Mesenteric fat pad (tissue), 1 donor: ENCODE results near the gene TULP4. TPM values are rescaled to one million over a fixed set of nuclear protein-coding genes. Genes with fewer than 3 reads are reported as not detected.
"Not testable (repeated sequence)": the region's sequence is repeated elsewhere in the genome, so short reads cannot be mapped to it uniquely, and the experiment has no call there.

Experiments used
- DNase-seq: peaks from one replicate; pipeline ENCODE4 v3.0.0-alpha.2; 2020; ENCODE audit warnings: low spot score
- total RNA-seq: library from RNA; stranded (reverse); fragmentation: NEBNext Ultra II Directional; extraction: Animal tissue kit (Norgen Biotek cat#: 25700); gene quantifications from one replicate; pipeline ENCODE4 v1.2.1, GENCODE V29; 2021
- donor health status: DM: yes; HTN: yes; CAD: no.

The TULP4 gene
- total RNA-seq, 1 donor from 2014 or later, result 99.9 TPM

- DNase-seq, result peak; percentile 68
These were observed 210.4 kb downstream of the TULP4 start for GRCh38 chr6:158522616-158523015.

DNA sequence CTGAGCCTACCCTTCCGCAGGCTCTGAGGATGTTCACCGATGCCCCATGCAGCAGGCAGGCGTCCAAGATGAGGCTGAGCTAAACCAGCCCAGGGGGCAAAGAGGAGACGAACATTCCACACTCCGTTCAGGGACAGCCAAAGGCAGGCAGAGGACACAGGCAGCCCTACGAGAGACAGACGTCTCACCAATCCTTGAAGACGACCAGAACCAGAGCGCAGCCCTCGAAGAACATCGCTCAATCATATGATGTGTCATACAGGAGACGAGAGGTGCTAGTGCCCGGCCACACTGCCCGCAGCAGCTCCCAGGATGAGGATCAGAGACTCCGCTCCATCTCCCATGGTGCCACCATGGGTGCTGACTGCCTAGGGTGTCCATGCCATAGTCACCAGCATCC, 212.0 kb downstream of the TULP4 start:
- DNase-seq, result peak; percentile 82

GRCh38 chr6:158527858-158528257, 215.6 kb downstream of the TULP4 start:
- DNase-seq, result not testable (repeated sequence)

DNA sequence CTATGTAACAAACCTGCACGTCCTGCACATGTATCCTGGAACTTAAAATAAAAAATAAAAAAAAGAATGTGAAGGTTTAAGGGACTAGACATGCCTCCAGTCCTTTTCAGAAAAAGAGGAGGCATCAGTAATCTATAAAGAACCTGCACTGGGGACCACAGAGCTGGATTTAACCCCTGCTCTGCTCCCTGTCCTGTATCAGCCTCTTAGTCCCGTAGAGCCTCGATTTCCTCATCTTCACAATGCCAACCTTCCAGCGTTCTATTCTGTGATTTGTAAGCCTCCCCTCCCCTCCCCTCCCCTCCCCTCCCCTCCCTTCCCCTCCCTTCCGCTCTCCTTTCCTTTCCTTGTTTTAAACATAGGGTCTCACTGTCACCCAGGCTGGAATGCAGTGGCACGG, 216.6 kb downstream of the TULP4 start:
- no peak for DNase-seq

GRCh38 chr6:158529629-158530028, 217.4 kb downstream of the TULP4 start:
- DNase-seq, result peak; percentile 85

- DNase-seq, result peak; percentile 8
These were observed 219.3 kb downstream of the TULP4 start for GRCh38 chr6:158531566-158531965.

GRCh38 chr6:158531970-158532369, 219.7 kb downstream of the TULP4 start:
- DNase-seq, result peak; percentile 16

- peak; percentile 90 for DNase-seq
These were observed 224.0 kb downstream of the TULP4 start for GRCh38 chr6:158536084-158536890.

GRCh38 chr6:158536891-158537798, 224.9 kb downstream of the TULP4 start:
- peak; percentile 81 for DNase-seq

- peak; percentile 1 for DNase-seq
These were observed 226.5 kb downstream of the TULP4 start for GRCh38 chr6:158538741-158539140.

- DNase-seq, result peak; percentile 24
These were observed 227.1 kb downstream of the TULP4 start for GRCh38 chr6:158539413-158539812.

DNA sequence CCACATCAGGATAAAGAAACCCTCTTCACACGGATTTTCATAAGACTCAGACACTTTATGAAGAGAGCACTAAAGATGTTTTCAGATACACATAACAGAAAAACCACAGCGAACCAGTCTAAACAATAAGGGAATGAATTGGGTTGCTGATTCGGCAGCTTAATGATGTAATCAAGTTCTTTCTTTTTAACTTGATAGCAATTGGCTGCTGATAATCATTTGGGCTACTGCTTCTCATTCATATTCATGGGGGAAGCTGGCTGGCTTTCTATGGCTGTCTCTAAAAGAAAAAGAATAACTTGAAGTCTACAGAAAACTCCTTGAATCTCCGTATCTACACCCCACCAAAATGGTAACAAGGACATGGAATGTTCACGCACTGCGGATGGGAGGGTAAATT, 227.6 kb downstream of the TULP4 start:
- no peak for DNase-seq

GRCh38 chr6:158543606-158544185, 231.4 kb downstream of the TULP4 start:
- no peak for DNase-seq

DNA sequence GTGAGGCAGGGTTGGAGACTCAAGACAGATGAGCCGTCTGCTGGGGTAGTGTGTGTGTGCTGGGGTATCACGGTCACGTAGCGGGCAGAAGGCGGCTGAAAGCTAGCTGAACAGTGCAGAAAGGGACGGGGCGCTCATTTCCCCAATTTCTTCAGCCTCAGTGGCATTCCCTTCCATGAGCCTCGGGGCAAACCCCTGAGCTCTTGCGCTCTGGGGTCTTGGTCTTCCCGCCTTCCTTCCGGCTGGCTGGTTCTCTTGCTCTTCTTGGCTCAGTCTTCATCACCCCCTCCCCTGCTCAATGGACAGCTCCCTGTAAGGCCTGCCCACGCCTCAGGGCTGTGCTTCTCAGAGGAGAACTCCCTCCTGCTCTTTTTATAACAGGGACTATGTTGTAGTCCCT, 232.2 kb downstream of the TULP4 start:
- DNase-seq, result peak; percentile 51

DNA sequence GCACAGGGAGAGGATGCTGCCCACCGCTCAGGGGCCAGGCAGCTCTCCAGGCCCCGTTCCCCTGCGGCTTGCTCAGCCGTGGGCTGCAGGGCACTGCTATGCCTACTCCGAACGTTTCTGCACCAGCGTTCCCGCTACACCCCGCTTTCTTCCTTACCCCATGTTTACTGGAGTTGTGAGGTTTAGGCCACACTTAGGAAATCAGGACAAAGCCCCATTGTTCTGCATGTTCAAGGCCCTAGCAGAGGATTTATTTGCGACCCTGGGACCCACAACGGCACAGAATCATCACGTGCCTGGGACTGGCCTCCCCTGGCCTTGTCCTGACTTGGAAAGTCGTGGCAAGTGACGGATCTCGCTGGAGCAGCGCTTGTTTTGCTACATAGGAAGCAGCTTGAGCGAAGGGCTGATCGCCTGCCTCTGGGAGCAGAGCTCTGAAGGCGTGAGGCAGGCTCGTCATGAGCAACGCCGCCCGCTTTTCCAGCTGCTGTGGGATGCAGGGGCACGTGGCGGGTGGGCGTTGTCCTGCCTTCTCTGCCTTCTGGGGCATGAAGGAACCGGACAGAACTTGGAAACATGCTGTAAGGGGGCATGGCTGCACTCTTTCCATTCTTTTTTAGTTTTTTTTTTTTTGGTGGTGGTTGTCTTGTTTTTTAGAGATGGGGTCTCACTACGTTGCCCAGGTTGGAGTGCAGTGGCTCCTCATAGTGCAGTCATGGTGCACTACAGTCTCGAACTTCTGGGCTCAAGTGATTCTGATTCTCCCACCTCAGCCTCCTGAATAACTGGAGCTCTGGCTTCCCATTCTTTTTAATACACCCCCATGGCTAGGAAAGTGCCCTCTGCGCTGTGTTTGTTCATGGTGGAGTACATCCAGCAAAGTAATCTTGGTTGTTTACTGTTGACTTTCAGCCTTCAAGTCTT, 233.0 kb downstream of the TULP4 start:
- DNase-seq, result peak; percentile 79

- peak; percentile 41 for DNase-seq
These were observed 236.3 kb downstream of the TULP4 start for GRCh38 chr6:158548418-158549161.

DNA sequence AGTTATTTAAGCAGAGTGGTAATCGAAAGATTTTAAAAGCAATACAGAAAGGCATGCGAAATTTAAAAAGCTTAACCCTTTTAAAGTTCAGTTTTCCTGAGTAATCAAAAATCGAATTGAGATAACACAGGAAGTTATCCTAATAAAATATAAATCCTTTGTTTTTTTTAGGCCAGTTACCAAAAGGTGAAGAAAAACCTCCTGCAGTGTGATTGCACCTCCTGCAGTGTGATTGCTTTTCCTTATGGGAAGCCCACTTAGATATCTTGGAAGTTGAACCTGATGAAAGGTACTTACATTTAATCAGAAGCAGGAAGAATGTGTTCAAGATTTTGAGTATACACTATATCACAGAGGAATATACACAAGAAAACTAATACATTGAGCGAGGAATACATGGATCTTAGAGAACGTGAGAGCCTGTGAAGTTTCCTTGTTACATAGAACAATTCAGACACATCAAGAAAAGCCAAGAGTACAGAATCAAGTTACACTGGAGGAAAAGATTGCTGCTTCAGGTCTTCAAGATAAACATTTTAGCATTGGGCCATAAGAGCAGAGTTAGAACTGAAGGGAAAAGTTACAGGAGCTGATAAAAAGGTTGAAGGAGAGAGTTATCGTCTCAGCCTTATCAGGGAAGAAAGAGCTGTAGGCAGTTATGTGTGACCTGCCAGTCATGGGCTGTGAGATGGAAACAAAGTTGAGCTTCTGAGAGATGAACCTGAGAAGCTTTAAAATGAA, 240.0 kb downstream of the TULP4 start:
- no peak for DNase-seq

DNA sequence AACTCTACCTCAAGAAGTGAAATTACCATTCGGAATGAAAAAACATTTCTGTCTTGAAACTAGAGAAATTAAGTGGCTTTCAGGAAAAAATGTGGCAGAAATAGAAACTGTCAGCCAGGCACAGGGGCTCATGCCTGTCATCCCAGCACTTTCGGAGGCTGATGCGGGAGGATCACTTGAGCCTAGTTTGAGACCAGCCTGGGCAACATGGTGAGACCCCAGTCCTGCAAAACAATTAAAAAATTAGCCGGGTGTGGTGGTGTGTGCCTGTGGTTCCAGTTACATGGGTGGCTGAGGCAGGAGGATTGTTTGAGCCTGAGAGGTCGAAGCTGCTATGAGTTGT, 240.5 kb downstream of the TULP4 start:
- no peak for DNase-seq

DNA sequence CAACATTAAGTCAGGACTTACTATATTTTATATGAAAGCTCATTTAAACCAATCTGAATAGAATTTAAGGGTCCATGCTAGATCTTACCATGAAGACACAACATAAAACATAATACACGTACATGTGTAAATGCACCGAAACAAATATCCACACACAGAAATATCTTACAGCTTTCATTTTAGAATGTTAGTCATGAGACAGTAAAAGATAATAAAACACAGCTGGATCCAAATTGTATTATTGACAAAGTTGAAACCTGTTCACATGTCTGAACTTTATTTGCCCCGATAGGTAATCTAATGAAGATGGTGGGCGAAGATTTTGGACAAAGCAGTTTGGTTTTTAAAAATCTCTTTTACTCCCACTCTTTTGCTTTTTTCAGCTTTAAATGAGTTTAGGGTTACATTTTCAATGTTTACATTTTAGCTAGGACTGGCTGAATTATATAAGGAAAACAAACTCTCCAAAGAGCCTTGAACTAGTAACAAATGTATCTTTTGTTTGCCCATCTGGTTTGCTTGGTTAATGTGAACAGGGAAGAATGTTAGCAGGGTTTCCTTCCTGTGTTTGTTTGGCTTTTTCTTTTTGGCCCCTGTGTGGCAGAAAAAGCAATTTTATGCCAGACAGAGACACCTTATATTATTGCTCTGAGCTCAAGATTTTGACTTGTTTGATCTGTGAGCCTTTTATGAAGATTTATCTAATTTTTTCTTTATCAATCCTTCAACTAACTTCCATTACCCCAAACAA, 242.5 kb downstream of the TULP4 start:
- no peak for DNase-seq
